HG03039 (cell line): ENCODE data around the gene GID8.

Experiments
- ATAC-seq: cut with Tn5 transposase; IDR thresholded peaks from one replicate; pipeline ENCODE4 v1.9.1; 2021; ENCODE audit warnings: mild to moderate bottlenecking, moderate library complexity; ENCODE audit not compliant: unreplicated experiment

Gene GID8

GRCh38 chr20:62941792-62942191 lies 3.8 kb downstream of the GID8 start:
- ATAC-seq: no peak

DNA sequence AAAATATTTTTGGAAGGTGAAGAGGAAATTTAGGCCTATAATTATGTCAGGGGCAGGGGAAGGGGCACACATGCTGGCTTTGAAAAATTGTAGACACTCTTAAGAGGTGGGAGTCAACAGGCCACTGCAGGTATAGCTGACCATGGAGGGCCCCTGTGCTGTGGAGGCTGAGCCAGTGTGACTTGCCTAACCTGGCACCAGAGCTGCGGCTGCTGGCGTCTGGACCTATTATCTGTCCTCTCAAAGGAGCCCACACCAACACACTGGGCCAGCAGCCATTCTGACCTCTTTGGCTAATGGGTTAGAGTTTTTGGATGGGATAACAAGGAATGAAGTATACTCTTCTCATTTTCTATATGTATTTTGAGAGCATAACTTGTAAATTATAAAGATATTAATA lies 4.5 kb downstream of the GID8 start:
- no peak for ATAC-seq

DNA sequence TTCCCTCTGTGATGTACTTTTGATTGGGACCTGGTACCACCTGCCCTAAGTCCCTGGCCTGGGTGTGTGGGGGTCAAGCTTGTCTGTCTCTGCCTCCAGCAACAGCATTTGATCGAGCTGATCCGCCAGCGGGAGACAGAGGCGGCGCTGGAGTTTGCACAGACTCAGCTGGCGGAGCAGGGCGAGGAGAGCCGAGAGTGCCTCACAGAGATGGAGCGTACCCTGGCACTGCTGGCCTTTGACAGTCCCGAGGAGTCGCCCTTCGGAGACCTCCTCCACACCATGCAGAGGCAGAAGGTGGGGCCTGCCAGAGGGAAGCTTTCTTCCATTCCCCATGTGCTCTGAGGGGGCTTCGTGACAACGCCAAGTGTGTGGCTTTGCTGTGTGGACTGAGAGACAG lies 5.4 kb downstream of the GID8 start:
- no peak for ATAC-seq

- ATAC-seq: no peak
Measured at GRCh38 chr20:62944184-62944583, 6.2 kb downstream of the GID8 start.

DNA sequence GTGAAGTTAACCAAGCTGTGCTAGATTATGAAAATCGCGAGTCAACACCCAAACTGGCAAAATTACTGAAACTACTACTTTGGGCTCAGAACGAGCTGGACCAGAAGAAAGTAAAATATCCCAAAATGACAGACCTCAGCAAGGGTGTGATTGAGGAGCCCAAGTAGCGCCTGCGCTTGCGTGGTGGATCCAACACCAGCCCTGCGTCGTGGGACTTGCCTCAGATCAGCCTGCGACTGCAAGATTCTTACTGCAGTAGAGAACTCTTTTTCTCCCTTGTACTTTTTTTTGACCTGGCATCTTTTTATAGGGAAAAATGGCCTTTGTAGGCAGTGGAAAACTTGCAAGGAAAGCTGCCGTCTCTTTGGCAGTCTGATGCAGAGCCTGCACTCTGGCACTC lies 6.8 kb downstream of the GID8 start:
- no peak for ATAC-seq

DNA sequence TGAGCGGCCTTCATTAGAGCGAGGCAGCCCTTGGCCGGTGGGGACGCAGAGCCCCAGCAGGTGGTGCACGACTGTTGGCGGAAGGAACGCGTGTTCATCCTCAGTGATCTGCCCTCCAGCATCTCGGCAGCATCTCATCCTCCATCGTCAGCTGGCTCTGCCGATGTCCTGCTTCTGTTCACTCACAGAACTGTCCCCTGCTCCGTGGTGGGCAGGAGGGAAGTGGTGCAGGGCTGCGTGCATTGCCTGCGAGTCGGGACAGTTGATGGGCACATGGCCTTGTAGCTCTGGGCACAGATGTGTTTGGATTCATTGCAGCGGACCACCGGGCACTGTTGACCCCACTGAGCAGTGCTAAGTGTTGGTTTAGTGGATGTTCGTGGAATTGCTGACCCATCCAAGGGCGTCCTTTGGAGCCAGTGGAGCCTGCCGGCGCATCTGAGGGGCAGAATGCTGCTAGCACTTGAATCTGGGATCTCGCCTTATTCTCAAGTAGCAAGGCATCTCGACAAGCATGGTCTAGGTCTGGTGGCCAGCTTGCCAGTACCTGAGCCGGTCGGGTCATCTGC lies 7.9 kb downstream of the GID8 start:
- ATAC-seq: no peak

DNA sequence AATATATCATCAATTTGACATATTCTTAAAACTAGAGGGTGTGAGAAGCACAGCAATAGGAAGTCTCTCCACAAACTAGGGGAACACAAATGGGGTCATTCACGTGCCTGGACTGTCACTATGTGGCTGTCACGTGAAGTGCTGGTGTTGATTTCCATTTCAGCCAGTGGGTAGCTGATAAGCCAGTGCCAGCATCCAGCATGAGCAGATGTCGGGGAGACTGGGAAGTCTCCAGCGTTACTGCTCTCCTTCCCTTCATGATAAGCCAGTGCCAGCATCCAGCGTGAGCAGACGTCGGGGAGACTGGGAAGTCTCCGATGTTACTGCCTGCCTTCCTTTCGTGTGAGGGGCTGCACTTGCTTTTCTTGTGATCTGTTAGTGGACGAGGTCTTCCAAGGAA lies 9.0 kb downstream of the GID8 start:
- no peak for ATAC-seq

DNA sequence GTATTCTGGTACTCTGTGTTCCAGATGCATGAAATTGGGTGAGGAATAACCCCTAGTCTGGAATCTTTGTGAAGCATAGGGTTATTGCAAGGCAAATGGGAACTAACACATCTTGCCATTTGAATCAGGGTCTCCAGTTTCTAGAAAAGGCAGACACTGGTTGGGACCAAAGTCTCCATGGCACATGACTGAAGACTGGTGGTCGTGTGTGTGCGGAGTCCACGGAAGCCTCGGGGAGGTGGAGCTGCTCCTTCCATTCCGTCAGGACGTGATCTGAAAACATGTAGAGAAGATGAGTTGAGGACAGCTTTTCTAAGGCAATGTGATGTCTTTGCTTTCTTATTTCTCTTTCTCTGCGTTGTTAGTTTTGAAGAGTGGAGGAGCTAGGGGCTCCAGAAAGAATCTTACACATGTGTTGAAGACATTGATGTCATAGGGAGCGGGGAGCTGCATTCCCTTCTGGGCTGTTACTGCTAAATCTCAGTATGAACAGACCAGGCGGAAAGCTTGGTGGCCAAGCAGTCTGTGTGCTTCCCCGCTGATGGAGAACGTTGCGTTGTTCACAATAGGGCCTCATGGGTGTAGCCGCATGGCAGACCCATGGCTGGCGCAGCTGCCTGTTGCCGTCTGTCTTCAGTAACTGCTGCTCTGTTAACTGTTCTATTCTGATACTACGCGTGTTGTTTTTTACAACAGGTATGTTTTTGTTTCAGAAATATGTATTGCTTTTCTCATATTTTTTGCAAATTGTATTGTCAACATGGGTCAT lies 9.8 kb downstream of the GID8 start:
- no peak for ATAC-seq

DNA sequence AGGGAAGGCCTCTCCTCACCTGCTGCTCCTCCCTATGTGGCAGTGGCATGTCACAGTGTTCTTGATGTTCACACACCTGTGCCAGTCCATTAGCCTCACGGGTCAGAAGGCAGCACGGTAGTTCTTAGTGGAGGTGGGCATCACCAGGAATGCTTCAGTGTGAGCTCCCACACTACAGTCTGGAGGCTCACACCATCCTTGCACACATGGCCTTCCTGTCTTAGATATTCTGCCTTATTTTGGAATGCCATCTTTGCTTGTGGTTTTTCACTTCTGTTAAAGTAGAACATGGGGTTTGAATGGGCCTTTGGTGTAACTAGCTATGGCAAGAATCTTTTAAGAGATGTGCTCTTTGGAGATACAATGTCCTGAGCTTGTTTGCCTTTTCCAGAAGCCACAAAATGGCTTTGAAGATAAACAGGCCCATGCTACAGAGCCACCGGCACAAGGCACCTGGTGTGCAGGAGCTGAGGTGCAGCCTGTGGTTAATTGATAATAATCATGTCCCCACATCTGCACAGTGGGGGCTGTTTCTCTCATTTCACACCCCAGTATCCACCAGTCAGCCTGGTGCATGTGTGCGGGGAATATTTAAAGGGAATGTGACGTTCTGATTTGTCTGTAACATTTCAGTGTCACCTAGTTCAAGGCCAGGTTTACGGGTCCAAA lies 11.3 kb downstream of the GID8 start:
- no peak for ATAC-seq

- ATAC-seq: no peak
Measured at GRCh38 chr20:62949962-62950361, 12.0 kb downstream of the GID8 start.

DNA sequence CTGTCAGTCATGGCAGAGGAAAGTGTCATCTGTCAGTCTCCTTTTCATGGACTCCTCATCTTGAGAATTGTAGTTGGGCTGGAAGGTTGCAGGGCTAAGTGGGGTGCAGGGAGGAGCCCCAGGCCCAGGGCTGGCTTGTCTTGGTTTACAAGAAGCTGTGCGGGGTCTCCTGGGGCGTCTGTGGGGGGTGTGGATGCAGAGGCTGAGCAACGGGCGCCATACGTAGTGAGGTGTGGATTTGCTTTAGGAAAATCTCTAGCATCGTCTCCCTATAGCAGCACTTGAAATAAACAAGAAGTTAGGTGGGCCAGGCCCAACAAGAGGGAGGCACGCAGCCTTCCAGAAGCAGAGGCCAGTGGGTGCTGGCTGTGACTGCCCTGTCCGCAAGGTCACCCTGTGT lies 12.8 kb downstream of the GID8 start:
- no peak for ATAC-seq

DNA sequence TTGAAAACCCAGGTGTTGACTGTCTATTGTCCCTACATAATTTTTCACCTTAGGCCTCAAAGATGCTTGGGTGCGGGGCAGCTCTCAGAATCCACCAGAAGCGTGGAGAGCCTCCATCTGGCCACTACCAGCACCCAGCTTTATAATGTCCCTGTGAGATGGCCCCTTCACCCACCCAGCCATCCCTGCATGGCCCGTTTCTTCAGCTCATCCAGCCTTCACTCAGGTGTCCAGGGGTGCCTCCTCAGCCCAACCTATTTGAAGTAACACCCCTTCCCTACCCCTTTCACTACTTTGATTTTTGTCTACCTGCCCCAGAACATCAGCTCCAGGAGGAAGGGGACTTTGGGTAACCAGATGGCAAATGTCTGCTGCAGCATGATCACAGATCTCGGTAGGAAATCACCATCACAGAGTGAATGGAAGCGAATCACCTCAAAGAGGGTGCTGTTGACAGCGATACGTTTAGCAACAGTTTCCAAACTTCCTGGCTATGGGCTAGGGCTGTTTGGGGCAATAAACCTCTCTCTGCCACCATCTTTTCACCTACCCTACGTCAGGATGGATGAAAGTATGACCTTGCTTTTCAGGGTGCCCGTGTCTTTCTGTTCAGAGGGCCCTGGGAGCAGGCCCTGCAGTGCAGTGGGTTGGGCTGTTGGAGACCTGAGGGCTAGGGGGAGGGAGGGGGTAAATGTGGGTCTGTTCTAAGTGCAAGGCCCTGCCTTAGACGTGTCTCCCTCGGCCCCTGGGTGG lies 13.4 kb downstream of the GID8 start:
- ATAC-seq: no peak

GRCh38 chr20:62951896-62952372 lies 14.0 kb downstream of the GID8 start:
- no peak for ATAC-seq

DNA sequence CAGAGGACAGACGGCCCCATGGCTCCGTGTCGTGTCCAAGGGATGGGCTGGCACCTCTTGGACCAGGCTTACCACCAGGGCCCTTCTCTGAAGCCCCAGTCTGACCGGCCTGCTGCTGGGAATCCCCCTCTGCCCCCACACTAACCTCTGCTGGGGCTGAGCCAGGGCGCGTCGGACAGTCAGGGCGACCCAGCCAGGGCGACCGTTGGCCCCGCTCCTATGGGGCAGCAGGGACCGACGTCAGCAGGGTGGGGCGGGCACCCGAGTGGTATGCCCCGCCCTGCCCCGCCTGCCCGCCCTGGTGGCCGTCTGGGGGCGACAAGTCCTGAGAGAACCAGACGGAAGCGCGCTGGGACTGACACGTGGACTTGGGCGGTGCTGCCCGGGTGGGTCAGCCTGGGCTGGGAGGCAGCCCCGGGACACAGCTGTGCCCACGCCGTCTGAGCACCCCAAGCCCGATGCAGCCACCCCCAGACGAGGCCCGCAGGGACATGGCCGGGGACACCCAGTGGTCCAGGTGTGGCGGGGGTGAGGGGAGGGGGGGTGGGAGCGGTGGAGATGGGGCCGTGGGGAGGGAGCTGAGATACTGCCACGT lies 14.5 kb downstream of the GID8 start, which contains the start of gene SLC17A9:
TSS of gene SLC17A9 (plus strand) at position 337 of the 595 bp plus-strand sequence. CDS start at position 459, 122 bp downstream.
- ATAC-seq: peak; percentile 46

DNA sequence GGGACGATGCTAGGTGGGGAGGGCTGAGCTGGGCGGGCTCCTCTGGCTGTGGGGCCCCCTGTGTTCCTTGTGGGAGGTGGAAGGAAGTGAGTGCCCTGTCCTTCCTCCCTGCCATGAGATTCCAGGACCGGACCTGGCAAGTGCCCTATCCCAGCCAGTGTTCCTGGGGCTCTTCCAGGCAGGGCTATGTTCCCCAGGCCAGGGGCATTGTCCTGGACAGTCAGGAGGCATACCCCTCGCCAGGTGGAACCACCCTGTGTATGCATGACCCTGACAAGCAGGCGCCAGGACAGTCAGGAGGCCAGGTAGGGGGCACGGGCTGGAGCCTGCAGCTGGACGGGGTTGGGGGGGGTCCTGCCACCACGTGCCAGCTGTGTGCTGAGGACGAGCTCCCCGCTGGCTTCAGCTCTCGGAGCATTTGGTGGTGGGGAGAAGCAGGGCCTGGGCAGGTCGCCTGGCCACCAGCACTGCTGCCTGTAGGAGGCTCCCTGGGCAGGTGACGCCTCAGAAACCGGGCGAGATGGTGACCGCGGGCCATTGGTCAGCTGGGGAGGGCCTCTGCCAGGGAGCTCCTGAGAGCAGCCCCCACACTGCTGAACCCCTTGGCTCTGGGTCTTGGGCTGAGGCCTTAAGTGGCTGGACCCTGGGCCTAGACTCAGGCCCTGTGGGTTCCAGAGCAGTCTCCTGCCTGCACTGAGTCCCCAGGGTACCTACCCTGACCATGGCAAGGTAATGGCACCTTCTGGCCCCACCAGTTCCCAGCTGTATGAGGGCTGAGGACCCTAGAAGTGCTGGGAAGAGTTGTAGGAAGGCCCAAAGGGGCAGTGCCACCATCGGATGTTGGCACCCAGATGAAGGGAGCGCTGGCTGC lies 15.3 kb downstream of the GID8 start:
- no peak for ATAC-seq

GRCh38 chr20:62953839-62954703 lies 16.1 kb downstream of the GID8 start:
- ATAC-seq: peak; percentile 48

DNA sequence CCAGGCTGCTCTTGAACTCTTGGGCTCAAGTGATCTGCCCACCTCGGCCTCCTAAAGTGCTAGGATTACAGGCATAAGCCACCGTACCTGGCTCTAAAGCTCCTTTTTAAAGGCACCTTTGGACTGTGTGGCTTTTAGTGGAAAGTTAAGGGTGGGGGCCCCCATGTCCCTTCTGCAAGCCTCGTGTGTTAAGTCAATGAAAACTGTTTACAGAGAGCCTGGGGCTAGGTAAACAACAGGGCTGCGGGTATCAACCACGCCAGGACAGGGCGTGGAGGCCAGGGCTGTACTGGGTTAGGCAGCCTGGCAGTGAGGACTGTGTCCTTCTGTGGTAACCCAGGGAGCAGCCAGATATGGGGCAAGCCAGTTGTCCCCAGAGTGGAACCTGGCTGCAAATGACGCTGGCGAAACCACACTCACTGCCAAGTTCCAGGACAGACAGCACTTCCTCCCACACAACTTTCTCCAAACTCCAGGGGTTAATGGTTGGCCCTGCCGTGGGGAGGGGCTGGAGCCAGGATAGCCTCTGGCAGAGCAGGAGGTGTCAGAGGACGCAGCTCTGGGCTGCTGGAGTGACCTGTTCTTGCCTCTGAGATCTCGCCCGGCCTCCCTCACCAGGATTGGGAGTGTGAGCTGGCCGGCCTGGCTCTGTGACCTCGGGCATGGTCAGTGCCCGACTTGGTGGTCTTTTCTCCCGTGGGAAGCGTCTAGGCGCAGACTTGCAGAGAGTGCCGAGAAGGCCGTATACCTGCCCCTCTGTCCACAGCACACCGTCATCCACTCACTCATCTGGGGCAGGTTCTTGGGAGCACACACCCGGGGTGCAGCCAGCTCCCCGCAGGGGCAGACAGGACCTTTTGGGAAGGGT lies 17.8 kb downstream of the GID8 start:
- ATAC-seq: no peak
